ENCODE results near the gene UFM1.
"Not testable (repeated sequence)": the region's sequence is repeated elsewhere in the genome, so short reads cannot be mapped to it uniquely, and the experiment has no call there.

DNA sequence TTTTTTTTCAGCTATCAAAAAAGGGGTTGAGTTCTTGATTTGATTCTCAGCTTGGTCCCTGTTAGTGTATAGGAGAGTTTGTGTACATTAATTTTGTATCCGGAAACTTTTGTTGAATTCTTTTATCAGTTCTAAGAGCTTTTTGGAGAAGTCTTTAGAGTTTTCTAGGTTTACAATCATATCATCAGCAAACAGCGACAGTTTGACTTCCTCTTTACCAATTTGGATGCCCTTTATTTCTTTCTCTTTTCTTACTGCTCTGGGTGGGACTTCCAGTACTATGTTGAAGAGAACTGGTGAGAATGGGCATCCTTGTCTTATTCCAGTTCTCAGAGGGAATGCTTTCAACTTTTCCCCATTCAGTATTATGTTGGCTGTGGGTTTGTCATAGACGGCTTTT is 20.4 kb downstream of the UFM1 start:
- not testable (repeated sequence) for TF ChIP-seq ZNF274 (IDR thresholded peaks at IDR 0.05; ENCODE audit: low read depth, low read length); TCF7L2 (IDR thresholded peaks at IDR 0.05; ENCODE audit: borderline replicate concordance, extremely low read depth, insufficient read depth, insufficient read length); POLR2A (IDR thresholded peaks at IDR 0.05; ENCODE audit: borderline replicate concordance, extremely low read depth, insufficient read depth, insufficient read length); ZFX (IDR thresholded peaks at IDR 0.05); EZH2 (IDR thresholded peaks at IDR 0.05); CEBPB (IDR thresholded peaks at IDR 0.05; ENCODE audit: low read depth); SIN3A (IDR thresholded peaks at IDR 0.05; ENCODE audit: low read depth); CBX3 (IDR thresholded peaks at IDR 0.05; ENCODE audit: low read depth); EZH2phosphoT487 (IDR thresholded peaks at IDR 0.05; ENCODE audit: borderline replicate concordance); EGR1 (IDR thresholded peaks at IDR 0.05; ENCODE audit: low read depth)
- TF ChIP-seq, protein P1, sequence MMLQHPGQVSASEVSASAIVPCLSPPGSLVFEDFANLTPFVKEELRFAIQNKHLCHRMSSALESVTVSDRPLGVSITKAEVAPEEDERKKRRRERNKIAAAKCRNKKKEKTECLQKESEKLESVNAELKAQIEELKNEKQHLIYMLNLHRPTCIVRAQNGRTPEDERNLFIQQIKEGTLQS (IDR thresholded peaks at IDR 0.05), result not testable (repeated sequence)
- TF ChIP-seq, protein P2, sequence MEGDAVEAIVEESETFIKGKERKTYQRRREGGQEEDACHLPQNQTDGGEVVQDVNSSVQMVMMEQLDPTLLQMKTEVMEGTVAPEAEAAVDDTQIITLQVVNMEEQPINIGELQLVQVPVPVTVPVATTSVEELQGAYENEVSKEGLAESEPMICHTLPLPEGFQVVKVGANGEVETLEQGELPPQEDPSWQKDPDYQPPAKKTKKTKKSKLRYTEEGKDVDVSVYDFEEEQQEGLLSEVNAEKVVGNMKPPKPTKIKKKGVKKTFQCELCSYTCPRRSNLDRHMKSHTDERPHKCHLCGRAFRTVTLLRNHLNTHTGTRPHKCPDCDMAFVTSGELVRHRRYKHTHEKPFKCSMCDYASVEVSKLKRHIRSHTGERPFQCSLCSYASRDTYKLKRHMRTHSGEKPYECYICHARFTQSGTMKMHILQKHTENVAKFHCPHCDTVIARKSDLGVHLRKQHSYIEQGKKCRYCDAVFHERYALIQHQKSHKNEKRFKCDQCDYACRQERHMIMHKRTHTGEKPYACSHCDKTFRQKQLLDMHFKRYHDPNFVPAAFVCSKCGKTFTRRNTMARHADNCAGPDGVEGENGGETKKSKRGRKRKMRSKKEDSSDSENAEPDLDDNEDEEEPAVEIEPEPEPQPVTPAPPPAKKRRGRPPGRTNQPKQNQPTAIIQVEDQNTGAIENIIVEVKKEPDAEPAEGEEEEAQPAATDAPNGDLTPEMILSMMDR (IDR thresholded peaks at IDR 0.05 in 2 of 3, conservative IDR thresholded peaks at IDR 0.05 in 1 of 3; ENCODE audit: borderline replicate concordance in 1 of 3, insufficient read depth in 1 of 3, low read depth in 2 of 3, low read length in 2 of 3), result not testable (repeated sequence)
- TF ChIP-seq, protein P3, sequence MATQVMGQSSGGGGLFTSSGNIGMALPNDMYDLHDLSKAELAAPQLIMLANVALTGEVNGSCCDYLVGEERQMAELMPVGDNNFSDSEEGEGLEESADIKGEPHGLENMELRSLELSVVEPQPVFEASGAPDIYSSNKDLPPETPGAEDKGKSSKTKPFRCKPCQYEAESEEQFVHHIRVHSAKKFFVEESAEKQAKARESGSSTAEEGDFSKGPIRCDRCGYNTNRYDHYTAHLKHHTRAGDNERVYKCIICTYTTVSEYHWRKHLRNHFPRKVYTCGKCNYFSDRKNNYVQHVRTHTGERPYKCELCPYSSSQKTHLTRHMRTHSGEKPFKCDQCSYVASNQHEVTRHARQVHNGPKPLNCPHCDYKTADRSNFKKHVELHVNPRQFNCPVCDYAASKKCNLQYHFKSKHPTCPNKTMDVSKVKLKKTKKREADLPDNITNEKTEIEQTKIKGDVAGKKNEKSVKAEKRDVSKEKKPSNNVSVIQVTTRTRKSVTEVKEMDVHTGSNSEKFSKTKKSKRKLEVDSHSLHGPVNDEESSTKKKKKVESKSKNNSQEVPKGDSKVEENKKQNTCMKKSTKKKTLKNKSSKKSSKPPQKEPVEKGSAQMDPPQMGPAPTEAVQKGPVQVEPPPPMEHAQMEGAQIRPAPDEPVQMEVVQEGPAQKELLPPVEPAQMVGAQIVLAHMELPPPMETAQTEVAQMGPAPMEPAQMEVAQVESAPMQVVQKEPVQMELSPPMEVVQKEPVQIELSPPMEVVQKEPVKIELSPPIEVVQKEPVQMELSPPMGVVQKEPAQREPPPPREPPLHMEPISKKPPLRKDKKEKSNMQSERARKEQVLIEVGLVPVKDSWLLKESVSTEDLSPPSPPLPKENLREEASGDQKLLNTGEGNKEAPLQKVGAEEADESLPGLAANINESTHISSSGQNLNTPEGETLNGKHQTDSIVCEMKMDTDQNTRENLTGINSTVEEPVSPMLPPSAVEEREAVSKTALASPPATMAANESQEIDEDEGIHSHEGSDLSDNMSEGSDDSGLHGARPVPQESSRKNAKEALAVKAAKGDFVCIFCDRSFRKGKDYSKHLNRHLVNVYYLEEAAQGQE (IDR thresholded peaks at IDR 0.05; ENCODE audit: low read depth), result not testable (repeated sequence)
- TF ChIP-seq, protein P4, sequence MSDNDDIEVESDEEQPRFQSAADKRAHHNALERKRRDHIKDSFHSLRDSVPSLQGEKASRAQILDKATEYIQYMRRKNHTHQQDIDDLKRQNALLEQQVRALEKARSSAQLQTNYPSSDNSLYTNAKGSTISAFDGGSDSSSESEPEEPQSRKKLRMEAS (IDR thresholded peaks at IDR 0.05), result not testable (repeated sequence)

Data from HCT116 (cell line).